ENCODE results near the gene FCGR3A. TPM values are rescaled to one million over a fixed set of nuclear protein-coding genes. Genes with fewer than 3 reads are reported as not detected.
"Not testable (repeated sequence)": the region's sequence is repeated elsewhere in the genome, so short reads cannot be mapped to it uniquely, and the experiment has no call there.

FCGR3A gene
- total RNA-seq, 2 donors from 2014 or later = not detected

GRCh38 chr1:161539731-161540569, 9.7 kb downstream of the FCGR3A start:
- not testable (repeated sequence) for H3K9me3 ChIP-seq (ENCODE audit: control insufficient read depth, low read length); H3K36me3 ChIP-seq (ENCODE audit: control insufficient read depth, insufficient read depth, low read length); H3K27ac ChIP-seq (ENCODE audit: low read depth, low read length); H3K36me3 Mint-ChIP-seq (ENCODE audit: low read depth); H3K4me1 Mint-ChIP-seq; H3K4me1 ChIP-seq (ENCODE audit: control insufficient read depth, insufficient read depth, low read length)
- H3K4me3 ChIP-seq (ENCODE audit: low read length) = peak overlapping the region; percentile 92
- peak; percentile 96 for DNase-seq
- peaks cover 26% of the 10 kb centered on the region for H3K27me3 Mint-ChIP-seq (ENCODE audit: insufficient read depth)
- 3 to 4% methylated on average over 32 to 41 of the region's 41 CpGs for WGBS, 2 experiments (ENCODE audit: insufficient coverage in 1 of 2, insufficient read length in 1 of 2)
- TF ChIP-seq, protein P1, sequence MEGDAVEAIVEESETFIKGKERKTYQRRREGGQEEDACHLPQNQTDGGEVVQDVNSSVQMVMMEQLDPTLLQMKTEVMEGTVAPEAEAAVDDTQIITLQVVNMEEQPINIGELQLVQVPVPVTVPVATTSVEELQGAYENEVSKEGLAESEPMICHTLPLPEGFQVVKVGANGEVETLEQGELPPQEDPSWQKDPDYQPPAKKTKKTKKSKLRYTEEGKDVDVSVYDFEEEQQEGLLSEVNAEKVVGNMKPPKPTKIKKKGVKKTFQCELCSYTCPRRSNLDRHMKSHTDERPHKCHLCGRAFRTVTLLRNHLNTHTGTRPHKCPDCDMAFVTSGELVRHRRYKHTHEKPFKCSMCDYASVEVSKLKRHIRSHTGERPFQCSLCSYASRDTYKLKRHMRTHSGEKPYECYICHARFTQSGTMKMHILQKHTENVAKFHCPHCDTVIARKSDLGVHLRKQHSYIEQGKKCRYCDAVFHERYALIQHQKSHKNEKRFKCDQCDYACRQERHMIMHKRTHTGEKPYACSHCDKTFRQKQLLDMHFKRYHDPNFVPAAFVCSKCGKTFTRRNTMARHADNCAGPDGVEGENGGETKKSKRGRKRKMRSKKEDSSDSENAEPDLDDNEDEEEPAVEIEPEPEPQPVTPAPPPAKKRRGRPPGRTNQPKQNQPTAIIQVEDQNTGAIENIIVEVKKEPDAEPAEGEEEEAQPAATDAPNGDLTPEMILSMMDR (conservative IDR thresholded peaks at IDR 0.05) = peak; percentile 28
- H3K9me3 Mint-ChIP-seq = peaks cover 14% of the 10 kb centered on the region
- H3K27ac Mint-ChIP-seq = peak overlapping the region; percentile 80
- H3K4me3 Mint-ChIP-seq = peak overlapping the region; percentile 74
- peak overlapping the region; percentile 57 for H3K9ac ChIP-seq (ENCODE audit: extremely low read depth, low read length, poor library complexity, severe bottlenecking)
- peaks cover 18% of the 10 kb centered on the region for H3K27me3 ChIP-seq (ENCODE audit: control insufficient read depth, insufficient read depth, low read length, poor library complexity, severe bottlenecking)

DNA sequence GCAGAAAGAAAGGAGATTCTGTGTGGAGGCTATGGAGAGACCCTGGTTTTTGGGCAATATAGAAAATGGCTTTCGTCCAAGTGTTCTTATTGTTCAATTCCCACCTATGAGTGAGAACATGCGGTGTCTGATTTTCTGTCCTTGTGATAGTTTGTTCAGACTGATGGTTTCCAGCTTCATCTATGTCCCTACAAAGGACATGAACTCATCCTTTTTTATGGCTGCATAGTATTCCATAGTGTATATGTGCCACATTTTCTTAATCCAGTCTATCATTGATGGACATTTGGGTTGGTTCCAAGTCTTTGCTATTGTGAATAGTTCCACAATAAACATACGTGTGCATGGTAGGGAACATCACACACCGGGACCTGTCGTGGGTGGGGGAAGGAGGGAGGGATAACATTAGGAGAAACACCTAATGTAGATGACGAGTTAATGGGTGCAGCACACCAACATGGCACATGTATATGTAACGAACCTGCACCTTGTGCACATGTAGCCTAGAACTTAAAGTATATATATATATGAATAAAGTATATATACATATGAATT, 10.6 kb downstream of the FCGR3A start:
- H3K4me1 ChIP-seq (ENCODE audit: control insufficient read depth, insufficient read depth, low read length); DNase-seq; H3K9me3 ChIP-seq (ENCODE audit: control insufficient read depth, low read length); H3K9ac ChIP-seq (ENCODE audit: extremely low read depth, low read length, poor library complexity, severe bottlenecking); H3K27ac Mint-ChIP-seq; H3K36me3 ChIP-seq (ENCODE audit: control insufficient read depth, insufficient read depth, low read length); H3K36me3 Mint-ChIP-seq (ENCODE audit: low read depth); H3K27ac ChIP-seq (ENCODE audit: low read depth, low read length); H3K4me1 Mint-ChIP-seq: not testable (repeated sequence)
- 87 to 90% methylated on average over 5 to 6 of the region's 7 CpGs for WGBS, 2 experiments (ENCODE audit: insufficient coverage in 1 of 2, insufficient read length in 1 of 2)
- H3K9me3 Mint-ChIP-seq = peaks cover 14% of the 10 kb centered on the region
- peak overlapping the region; percentile 74 for H3K4me3 Mint-ChIP-seq
- H3K27me3 Mint-ChIP-seq (ENCODE audit: insufficient read depth) = peaks cover 26% of the 10 kb centered on the region
- peaks cover 18% of the 10 kb centered on the region for H3K27me3 ChIP-seq (ENCODE audit: control insufficient read depth, insufficient read depth, low read length, poor library complexity, severe bottlenecking)
- H3K4me3 ChIP-seq (ENCODE audit: low read length) = peak overlapping the region; percentile 92

DNA sequence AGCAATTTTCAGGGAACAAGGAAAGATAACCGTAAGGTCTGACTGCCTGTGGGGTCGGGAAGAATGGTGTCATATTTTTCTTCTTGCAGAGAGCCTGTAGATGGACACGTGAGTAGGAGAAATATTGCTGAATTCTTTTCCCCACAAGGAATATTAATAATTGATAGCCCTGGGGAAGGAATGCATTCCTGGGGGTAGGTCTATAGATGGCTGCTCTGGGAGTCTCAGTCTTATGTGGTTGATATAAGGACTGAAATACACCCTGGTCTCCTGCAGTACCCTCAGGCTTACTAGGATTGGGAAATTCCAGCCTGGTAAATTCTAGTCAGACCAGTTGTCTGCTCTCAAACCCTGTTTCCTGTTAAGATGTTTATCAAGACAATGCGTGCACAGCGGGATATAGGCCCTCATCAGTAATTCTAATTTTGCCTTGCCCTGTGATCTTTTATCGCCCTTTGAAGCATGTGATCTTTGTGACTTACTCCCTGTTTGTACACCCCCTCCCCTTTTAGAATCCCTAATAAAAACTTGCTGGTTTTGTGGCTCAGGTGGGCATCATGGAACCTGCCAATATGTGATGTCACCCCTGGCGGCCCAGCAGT, 12.4 kb downstream of the FCGR3A start:
- not testable (repeated sequence) for H3K9me3 ChIP-seq (ENCODE audit: control insufficient read depth, low read length); H3K9ac ChIP-seq (ENCODE audit: extremely low read depth, low read length, poor library complexity, severe bottlenecking); H3K36me3 ChIP-seq (ENCODE audit: control insufficient read depth, insufficient read depth, low read length); H3K27me3 ChIP-seq (ENCODE audit: control insufficient read depth, insufficient read depth, low read length, poor library complexity, severe bottlenecking); H3K4me1 Mint-ChIP-seq; H3K4me3 ChIP-seq (ENCODE audit: low read length); H3K4me3 Mint-ChIP-seq; H3K27ac ChIP-seq (ENCODE audit: low read depth, low read length); H3K36me3 Mint-ChIP-seq (ENCODE audit: low read depth); H3K27ac Mint-ChIP-seq; H3K4me1 ChIP-seq (ENCODE audit: control insufficient read depth, insufficient read depth, low read length); DNase-seq
- peaks cover 14% of the 10 kb centered on the region for H3K9me3 Mint-ChIP-seq
- WGBS, 2 experiments (ENCODE audit: insufficient coverage in 1 of 2, insufficient read length in 1 of 2) = 86 to 90% methylated on average over 5 to 6 of the region's 7 CpGs
- H3K27me3 Mint-ChIP-seq (ENCODE audit: insufficient read depth) = peaks cover 24% of the 10 kb centered on the region

- not testable (repeated sequence) for H3K27ac Mint-ChIP-seq; H3K9me3 ChIP-seq (ENCODE audit: control insufficient read depth, low read length); H3K36me3 Mint-ChIP-seq (ENCODE audit: low read depth); H3K4me3 ChIP-seq (ENCODE audit: low read length); H3K9ac ChIP-seq (ENCODE audit: extremely low read depth, low read length, poor library complexity, severe bottlenecking); H3K36me3 ChIP-seq (ENCODE audit: control insufficient read depth, insufficient read depth, low read length); H3K4me1 ChIP-seq (ENCODE audit: control insufficient read depth, insufficient read depth, low read length)
- WGBS, 2 experiments (ENCODE audit: insufficient coverage in 1 of 2, insufficient read length in 1 of 2) = 45 to 56% methylated on average over 3 to 14 of the region's 16 CpGs
- peaks cover 12% of the 10 kb centered on the region for H3K27me3 ChIP-seq (ENCODE audit: control insufficient read depth, insufficient read depth, low read length, poor library complexity, severe bottlenecking)
- Mint-ChIP-seq H3K4me3 (peak overlapping the region; percentile 89), H3K4me1 (peaks cover 12% of the 10 kb centered on the region), H3K9me3 (peaks cover 12% of the 10 kb centered on the region), H3K27me3 (ENCODE audit: insufficient read depth) (peaks cover 36% of the 10 kb centered on the region)
- peak; percentile 68 for DNase-seq
- H3K27ac ChIP-seq (ENCODE audit: low read depth, low read length) = peak overlapping the region; percentile 56
These were observed 16.7 kb downstream of the FCGR3A start for GRCh38 chr1:161532644-161533567.
